Thyroid gland (tissue), 4 donors: ENCODE data around the gene CTXN3. TPM values are rescaled to one million over a fixed set of nuclear protein-coding genes. Genes with fewer than 3 reads are reported as not detected.

ENCODE experiments used
- DNase-seq, 2 donors: peaks; one replicate each; pipeline ENCODE4 v3.0.0-alpha.2; 2019
- H3K27ac ChIP-seq, 3 donors: fragments of 200-600 bp; sonication (generic); 1 replicate in 2 of 3; 2 replicates in 1 of 3; pipeline ENCODE4 v1.5.1; 2016 to 2019; ENCODE audit warnings: mild to moderate bottlenecking in 1 of 3, moderate library complexity in 1 of 3
- H3K27me3 ChIP-seq: fragments of 200-600 bp; sonication (generic); one replicate; pipeline ENCODE4 v1.5.1; 2019
- H3K36me3 ChIP-seq, 2 donors: fragments of 200-600 bp; sonication (generic); one replicate each; pipeline ENCODE4 v1.5.1; 2016 to 2019
- H3K4me1 ChIP-seq, 2 donors: fragments of 200-600 bp; sonication (generic); one replicate each; pipeline ENCODE4 v1.5.1; 2017 to 2019
- H3K4me3 ChIP-seq, 3 donors: fragments of 200-600 bp; sonication (generic); replicated peaks in 1 of 3; 1 replicate in 2 of 3; 2 replicates in 1 of 3; pipeline ENCODE4 v1.5.1; 2016; ENCODE audit warnings: mild to moderate bottlenecking in 1 of 3
- H3K9me3 ChIP-seq: fragments of 200-600 bp; sonication (generic); one replicate; pipeline ENCODE4 v1.5.1; 2017
- CTCF ChIP-seq, 6 experiments: fragments of 200-600 bp in 3 of 6; fragments of 450-650 bp in 3 of 6; sonication (generic) in 3 of 6; IDR thresholded peaks; one replicate each; pipeline ENCODE4 v1.5.1; 2016 to 2019; ENCODE audit warnings: antibody characterized with exemption in 6 of 6, mild to moderate bottlenecking in 2 of 6, inconsistent platforms in 1 of 6, moderate library complexity in 1 of 6
- POLR2A ChIP-seq, 2 donors: fragments of 450-650 bp; IDR thresholded peaks; one replicate each; pipeline ENCODE4 v1.6.1; 2017; ENCODE audit warnings: antibody characterized with exemption in 2 of 2, mild to moderate bottlenecking in 2 of 2, moderate library complexity in 1 of 2
- WGBS, 2 donors: methylation state at CpG; one replicate each; pipeline ENCODE4 v1.1.5; 2017; 5-methylcytosine and 5-hydroxymethylcytosine counted together
- intact Hi-C: fragments of 100-400 bp; cut with DNase I; formaldehyde crosslinking; loops from one replicate; pipeline ENCODE4 v1.15.1; 2023
- total RNA-seq, 4 donors: library from RNA; depleted of rRNA; stranded (reverse); fragments of >200 nt; gene quantifications; one replicate each; pipeline ENCODE4 v1.2.3, GENCODE V29; 2016

The CTXN3 gene
- total RNA-seq, 4 donors from 2014 or later = not detected

DNA sequence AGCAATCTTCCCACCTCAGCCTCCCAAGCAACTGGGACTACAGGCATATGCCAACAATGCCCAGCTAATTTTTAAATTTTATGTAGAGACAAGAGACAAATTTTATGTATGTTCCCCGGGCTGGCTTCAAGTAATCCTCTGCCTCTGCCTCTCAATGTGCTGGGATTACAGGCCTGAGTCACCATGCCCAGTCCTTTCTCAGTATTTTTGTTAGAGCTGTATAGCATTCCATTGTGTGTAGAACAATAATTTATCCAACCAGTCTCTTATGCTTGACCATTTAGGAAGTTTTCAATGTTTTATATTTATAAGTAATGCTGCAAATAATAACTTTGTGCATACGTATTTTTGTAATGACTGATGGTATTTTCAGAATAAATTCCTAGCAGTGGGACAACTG lies 38.9 kb upstream of the CTXN3 start:
- TF ChIP-seq CTCF (IDR thresholded peaks at IDR 0.05) = no peak
- no peak for TF ChIP-seq POLR2A (IDR thresholded peaks at IDR 0.05)
- intact Hi-C loops = no loop called here

DNA sequence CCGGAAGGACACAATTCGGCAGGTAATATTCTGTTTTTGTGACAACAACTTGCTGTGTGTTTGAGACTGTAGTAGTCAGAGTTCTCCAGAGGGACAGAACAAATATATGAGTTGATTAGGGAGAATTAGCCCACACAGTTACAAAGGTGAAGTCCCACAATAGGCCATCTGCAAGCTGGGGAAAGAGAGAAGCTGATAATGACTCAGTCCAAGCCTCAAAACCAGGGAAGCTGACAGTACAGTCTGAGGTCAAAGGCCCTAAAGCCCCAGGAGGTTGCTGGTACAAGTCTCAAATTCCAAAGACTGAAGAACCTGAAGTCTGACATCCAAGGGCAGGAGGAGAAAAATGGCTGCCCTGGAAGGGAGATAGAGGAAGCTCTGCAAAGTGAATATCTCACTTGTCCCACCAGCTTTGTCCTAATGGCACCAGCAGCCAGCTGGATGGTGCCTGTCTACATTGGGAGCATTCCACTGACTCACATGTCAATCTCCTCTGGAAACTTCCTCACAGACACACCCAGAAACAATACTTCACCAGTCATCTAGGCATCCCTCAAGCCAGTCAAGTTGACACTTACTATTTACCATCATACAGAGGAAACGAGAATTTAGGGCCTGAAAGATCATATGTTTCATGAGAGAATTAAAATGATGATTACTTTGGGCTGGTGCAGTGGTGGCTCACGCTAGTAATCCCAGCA lies 36.3 kb upstream of the CTXN3 start:
- H3K4me3 ChIP-seq = no peak overlapping the region
- TF ChIP-seq CTCF (IDR thresholded peaks at IDR 0.05) (no peak), POLR2A (IDR thresholded peaks at IDR 0.05) (no peak)
- intact Hi-C loops = no loop called here
- H3K9me3 ChIP-seq = no peaks in the 10 kb centered on the region
- H3K27ac ChIP-seq = no peak overlapping the region
- H3K27me3 ChIP-seq = no peaks in the 10 kb centered on the region
- H3K36me3 ChIP-seq = no peaks in the 10 kb centered on the region
- WGBS, 2 donors = 93 to 97% methylated on average over 4 of the region's 4 CpGs
- no peaks in the 10 kb centered on the region for H3K4me1 ChIP-seq
- no peak for DNase-seq

More for the DNA sequence above, 38.9 kb upstream of the CTXN3 start:
- Histone ChIP-seq H3K4me3 (no peak overlapping the region), H3K36me3 (no peaks in the 10 kb centered on the region), H3K27ac (no peak overlapping the region), H3K4me1 (no peaks in the 10 kb centered on the region), H3K9me3 (no peaks in the 10 kb centered on the region), H3K27me3 (no peaks in the 10 kb centered on the region)
- whole genome bisulfite sequencing, 2 donors = 95 to 97% methylated on average over 2 of the region's 2 CpGs
- DNase-seq = no peak

GRCh38 chr5:127615916-127616315 lies 33.0 kb upstream of the CTXN3 start:
- TF ChIP-seq POLR2A (IDR thresholded peaks at IDR 0.05) (no peak), CTCF (IDR thresholded peaks at IDR 0.05) (no peak)
- Histone ChIP-seq H3K4me1 (no peaks in the 10 kb centered on the region), H3K27ac (no peak overlapping the region), H3K27me3 (no peaks in the 10 kb centered on the region), H3K9me3 (no peaks in the 10 kb centered on the region), H3K36me3 (no peaks in the 10 kb centered on the region), H3K4me3 (no peak overlapping the region)
- intact Hi-C loops = no loop called here
- WGBS, 2 donors = 80% methylated on average over 2 of the region's 2 CpGs
- DNase-seq = no peak

GRCh38 chr5:127619908-127620479 lies 28.9 kb upstream of the CTXN3 start:
- Histone ChIP-seq H3K4me3 (no peak overlapping the region), H3K36me3 (no peaks in the 10 kb centered on the region), H3K27me3 (no peaks in the 10 kb centered on the region), H3K9me3 (no peaks in the 10 kb centered on the region), H3K27ac (no peak overlapping the region), H3K4me1 (no peaks in the 10 kb centered on the region)
- no peak for TF ChIP-seq POLR2A (IDR thresholded peaks at IDR 0.05)
- no peak for TF ChIP-seq CTCF (IDR thresholded peaks at IDR 0.05)
- intact Hi-C loops = no loop called here
- 88 to 90% methylated on average over 5 of the region's 5 CpGs for WGBS, 2 donors
- no peak for DNase-seq

DNA sequence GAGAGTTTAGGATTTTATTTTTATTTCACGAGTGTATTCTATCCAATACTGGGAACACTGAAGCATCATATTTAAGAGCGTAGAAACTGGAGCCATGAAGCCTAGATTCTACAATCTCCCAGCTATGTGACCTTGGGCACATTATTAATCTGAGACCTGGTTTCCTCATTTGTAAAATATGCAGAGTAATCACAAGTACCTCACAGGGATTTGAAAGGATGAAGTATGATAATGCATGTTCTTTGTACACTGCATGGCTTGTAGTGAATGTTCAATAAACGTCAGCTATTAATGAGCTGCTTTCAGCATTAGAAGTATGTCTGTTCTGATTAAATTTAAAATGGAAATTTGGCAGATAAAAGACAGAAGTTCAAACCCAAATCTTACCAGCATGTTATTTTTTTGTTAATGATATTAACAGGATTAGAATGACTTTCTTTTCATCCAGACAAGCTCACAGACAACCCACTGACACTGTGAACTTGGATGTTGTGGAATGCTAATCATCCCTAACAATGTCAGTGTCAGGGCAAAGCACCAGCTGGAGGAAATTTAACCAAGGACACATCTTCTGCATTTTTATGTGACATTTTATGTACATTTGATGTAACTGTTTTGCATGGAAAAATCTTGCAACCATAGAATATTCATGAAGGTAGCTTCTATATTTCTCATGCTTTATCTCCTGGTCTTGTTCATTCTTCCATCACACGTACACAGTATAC lies 27.1 kb upstream of the CTXN3 start:
- DNase-seq = no peak
- no peak overlapping the region for H3K27ac ChIP-seq
- no peak overlapping the region for H3K4me3 ChIP-seq
- 83 to 84% methylated on average over 4 of the region's 4 CpGs for WGBS, 2 donors
- TF ChIP-seq CTCF (IDR thresholded peaks at IDR 0.05) = no peak
- TF ChIP-seq POLR2A (IDR thresholded peaks at IDR 0.05) = no peak
- no peaks in the 10 kb centered on the region for H3K27me3 ChIP-seq
- H3K4me1 ChIP-seq = no peaks in the 10 kb centered on the region
- intact Hi-C loops = no loop called here
- no peaks in the 10 kb centered on the region for H3K9me3 ChIP-seq
- no peaks in the 10 kb centered on the region for H3K36me3 ChIP-seq
